Measurements from ENCODE around the gene MBD5.

Gene MBD5

DNA sequence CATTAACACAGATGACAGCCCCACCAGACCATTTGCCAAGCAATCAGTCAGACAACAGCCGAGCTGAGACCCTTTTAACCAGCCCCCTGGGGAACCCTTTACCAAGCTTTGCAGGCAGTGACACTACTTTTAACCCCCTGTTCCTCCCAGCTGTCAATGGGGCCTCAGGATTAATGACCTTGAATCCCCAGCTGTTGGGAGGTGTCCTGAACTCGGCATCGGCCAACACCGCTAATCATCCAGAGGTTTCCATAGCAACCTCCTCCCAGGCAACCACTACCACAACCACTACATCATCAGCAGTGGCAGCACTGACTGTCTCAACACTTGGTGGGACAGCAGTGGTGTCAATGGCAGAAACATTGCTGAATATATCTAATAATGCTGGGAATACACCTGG lies 462.8 kb downstream of the MBD5 start:
- no peak for TF ChIP-seq EGR1 (IDR thresholded peaks at IDR 0.05)
- TF ChIP-seq TAF1 (IDR thresholded peaks at IDR 0.05; ENCODE audit: low read depth) = no peak
- no peak for TF ChIP-seq USF1 (IDR thresholded peaks at IDR 0.05)
- no peak for TF ChIP-seq TEAD4 (IDR thresholded peaks at IDR 0.05)
- no peak for TF ChIP-seq CREB1 (IDR thresholded peaks at IDR 0.05; ENCODE audit: low read depth)

DNA sequence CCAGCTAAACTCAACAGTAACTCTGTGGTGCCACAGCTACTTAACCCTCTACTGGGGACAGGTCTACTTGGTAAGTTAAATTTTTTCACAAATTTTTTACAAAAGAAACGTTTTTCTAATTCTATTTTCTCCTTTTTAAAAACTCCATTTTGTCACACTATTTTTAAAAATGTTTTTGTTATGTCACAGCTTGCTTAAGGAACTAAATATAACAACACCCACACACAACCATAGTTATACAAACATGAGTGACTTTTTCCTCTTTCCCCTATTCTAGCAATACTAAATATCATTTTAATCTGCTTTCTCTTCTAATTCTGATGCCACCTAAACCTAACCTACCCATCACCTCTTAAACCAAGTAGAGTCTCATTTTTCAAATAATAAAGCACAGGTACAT lies 463.2 kb downstream of the MBD5 start:
- TF ChIP-seq USF1 (IDR thresholded peaks at IDR 0.05) = no peak
- no peak for TF ChIP-seq ZBTB7A (IDR thresholded peaks at IDR 0.05; ENCODE audit: low read depth)
- no peak for TF ChIP-seq FOXM1 (IDR thresholded peaks at IDR 0.05; ENCODE audit: borderline replicate concordance, low read depth)
- no peak for TF ChIP-seq TEAD4 (IDR thresholded peaks at IDR 0.05)
- TF ChIP-seq REST (IDR thresholded peaks at IDR 0.05; ENCODE audit: low read depth) = no peak

GRCh38 chr2:148486655-148487054 lies 465.8 kb downstream of the MBD5 start:
- no peak for TF ChIP-seq TAF1 (IDR thresholded peaks at IDR 0.05; ENCODE audit: low read depth)
- no peak for TF ChIP-seq YY1 (IDR thresholded peaks at IDR 0.05; ENCODE audit: low read depth)
- no peak for TF ChIP-seq ZBTB7A (IDR thresholded peaks at IDR 0.05; ENCODE audit: low read depth)
- TF ChIP-seq EGR1 (IDR thresholded peaks at IDR 0.05) = no peak
- no peak for TF ChIP-seq REST (IDR thresholded peaks at IDR 0.05; ENCODE audit: low read depth)
- no peak for TF ChIP-seq NFIC (IDR thresholded peaks at IDR 0.05)
- TF ChIP-seq USF1 (IDR thresholded peaks at IDR 0.05) = no peak
- TF ChIP-seq CREB1 (IDR thresholded peaks at IDR 0.05; ENCODE audit: low read depth) = no peak
- TF ChIP-seq TEAD4 (IDR thresholded peaks at IDR 0.05) = no peak
- no peak for TF ChIP-seq MAX (IDR thresholded peaks at IDR 0.05)
- no peak for TF ChIP-seq RAD21 (IDR thresholded peaks at IDR 0.05; ENCODE audit: low read depth)
- no peak for TF ChIP-seq FOXM1 (IDR thresholded peaks at IDR 0.05; ENCODE audit: borderline replicate concordance, low read depth)
- TF ChIP-seq CEBPB (IDR thresholded peaks at IDR 0.05) = no peak
- TF ChIP-seq EP300 (IDR thresholded peaks at IDR 0.05; ENCODE audit: borderline replicate concordance) = no peak

DNA sequence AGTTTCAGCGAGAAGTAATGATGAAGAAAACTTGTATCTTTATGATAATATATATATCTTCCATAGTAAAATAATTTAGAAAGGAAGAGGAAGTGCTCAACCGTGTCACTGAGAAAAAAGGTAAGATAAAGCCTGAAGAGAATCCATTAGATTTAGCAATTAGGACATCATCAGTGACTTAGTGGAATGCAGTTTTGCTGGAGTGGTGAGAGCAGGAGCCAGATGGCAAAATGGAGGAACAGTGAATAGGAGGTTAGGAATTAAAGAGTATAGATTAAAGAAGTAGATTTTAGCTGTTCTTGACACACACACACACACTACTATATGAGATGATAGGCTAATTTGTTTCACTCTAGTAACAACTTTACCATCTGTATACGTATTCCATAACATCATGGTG lies 466.5 kb downstream of the MBD5 start:
- no peak for TF ChIP-seq RAD21 (IDR thresholded peaks at IDR 0.05; ENCODE audit: low read depth)
- TF ChIP-seq TAF1 (IDR thresholded peaks at IDR 0.05; ENCODE audit: low read depth) = no peak
- no peak for TF ChIP-seq TEAD4 (IDR thresholded peaks at IDR 0.05)

- TF ChIP-seq REST (IDR thresholded peaks at IDR 0.05; ENCODE audit: low read depth) (no peak), FOXM1 (IDR thresholded peaks at IDR 0.05; ENCODE audit: borderline replicate concordance, low read depth) (no peak), MAX (IDR thresholded peaks at IDR 0.05) (no peak), EGR1 (IDR thresholded peaks at IDR 0.05) (no peak), CREB1 (IDR thresholded peaks at IDR 0.05; ENCODE audit: low read depth) (no peak), TEAD4 (IDR thresholded peaks at IDR 0.05) (no peak), YY1 (IDR thresholded peaks at IDR 0.05; ENCODE audit: low read depth) (no peak)
Observed at GRCh38 chr2:148490840-148491439, 470.0 kb downstream of the MBD5 start.
